Measurements from ENCODE around the gene POU3F1.

Gene POU3F1

DNA sequence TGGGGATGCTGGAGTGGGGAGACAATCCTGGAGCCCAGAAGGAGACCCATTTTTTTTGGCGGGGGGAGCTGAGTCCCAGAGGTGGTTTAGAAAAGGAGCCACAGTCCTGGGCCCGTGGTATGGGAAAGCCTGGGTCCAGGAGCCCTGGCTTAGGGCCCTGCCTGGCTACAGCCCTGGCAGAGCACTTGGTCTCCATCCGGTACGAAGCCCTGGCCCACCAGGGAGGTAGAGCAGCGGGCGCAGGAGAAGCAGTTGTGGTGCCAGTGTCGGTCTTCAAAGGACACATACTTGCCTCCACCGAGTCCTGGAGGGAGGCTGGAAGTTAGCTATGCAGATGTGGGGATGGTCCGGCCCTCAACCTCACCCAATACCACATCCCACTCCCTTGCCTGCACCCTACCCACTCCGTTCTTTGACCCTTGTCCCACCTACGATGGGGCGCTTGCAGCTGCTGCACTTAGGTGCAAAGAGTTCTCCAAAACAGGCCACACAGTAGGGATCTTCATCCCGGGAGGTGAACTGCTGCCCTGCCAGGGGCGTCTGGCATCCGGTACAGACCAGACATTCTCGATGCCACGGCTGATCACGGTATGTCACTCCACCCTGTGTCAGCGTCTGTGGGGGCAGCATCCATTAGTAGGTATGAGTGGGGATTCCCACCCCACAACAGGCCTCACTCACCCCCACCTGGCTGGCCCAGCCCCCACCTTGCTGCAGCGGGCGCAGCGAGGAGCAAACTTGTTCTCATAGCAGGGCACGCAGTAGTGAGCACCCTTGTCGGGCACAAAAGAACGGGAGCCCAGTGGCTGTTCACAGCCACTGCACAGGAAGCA is 49.1 kb downstream of the POU3F1 start:
- in situ Hi-C loops (cut with HindIII; ENCODE audit: low sequenced_read_pairs) = no loop called here
- H3K4me3 ChIP-seq (ENCODE audit: low read depth, low read length) = no peak overlapping the region
- TF ChIP-seq, protein P1, sequence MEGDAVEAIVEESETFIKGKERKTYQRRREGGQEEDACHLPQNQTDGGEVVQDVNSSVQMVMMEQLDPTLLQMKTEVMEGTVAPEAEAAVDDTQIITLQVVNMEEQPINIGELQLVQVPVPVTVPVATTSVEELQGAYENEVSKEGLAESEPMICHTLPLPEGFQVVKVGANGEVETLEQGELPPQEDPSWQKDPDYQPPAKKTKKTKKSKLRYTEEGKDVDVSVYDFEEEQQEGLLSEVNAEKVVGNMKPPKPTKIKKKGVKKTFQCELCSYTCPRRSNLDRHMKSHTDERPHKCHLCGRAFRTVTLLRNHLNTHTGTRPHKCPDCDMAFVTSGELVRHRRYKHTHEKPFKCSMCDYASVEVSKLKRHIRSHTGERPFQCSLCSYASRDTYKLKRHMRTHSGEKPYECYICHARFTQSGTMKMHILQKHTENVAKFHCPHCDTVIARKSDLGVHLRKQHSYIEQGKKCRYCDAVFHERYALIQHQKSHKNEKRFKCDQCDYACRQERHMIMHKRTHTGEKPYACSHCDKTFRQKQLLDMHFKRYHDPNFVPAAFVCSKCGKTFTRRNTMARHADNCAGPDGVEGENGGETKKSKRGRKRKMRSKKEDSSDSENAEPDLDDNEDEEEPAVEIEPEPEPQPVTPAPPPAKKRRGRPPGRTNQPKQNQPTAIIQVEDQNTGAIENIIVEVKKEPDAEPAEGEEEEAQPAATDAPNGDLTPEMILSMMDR (IDR thresholded peaks at IDR 0.05; ENCODE audit: low read depth, low read length, missing control alignments) = no peak
- DNase-seq (ENCODE audit: low read depth) = no peak

DNA sequence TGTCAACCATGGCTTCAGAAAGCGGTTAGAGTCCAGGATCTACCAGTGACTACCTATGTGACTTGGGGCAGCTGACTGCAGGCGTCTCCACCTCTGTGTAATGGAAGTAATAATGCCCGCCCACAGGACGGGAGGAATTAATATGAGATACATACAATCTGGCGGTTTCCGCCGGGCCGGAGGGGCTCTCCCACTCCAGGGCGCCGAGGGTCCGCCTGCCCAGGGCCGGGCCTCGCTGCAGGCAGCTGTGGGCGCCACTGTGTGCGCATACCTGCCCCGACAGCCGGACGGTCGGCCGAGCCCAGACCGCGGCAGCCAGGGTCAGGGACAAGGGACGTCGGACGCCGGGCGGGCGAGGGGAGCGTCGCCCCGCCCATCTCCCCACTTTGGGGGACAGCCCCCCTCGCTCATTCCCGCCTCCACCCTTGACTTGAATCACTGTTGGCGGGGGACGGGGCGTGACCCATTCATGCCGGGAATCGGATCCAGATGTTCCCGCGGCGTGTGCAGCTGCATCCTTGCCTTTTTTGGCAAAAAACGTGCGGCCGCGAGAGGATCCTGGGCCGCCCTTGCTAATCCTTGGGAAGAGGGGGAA is 50.7 kb downstream of the POU3F1 start:
- H3K4me3 ChIP-seq (ENCODE audit: low read depth, low read length) = peak overlapping the region; percentile 35
- no peak for DNase-seq (ENCODE audit: low read depth)
- in situ Hi-C loops (cut with HindIII; ENCODE audit: low sequenced_read_pairs) = no loop called here
- TF ChIP-seq, protein P1 (IDR thresholded peaks at IDR 0.05; ENCODE audit: low read depth, low read length, missing control alignments) = no peak

DNA sequence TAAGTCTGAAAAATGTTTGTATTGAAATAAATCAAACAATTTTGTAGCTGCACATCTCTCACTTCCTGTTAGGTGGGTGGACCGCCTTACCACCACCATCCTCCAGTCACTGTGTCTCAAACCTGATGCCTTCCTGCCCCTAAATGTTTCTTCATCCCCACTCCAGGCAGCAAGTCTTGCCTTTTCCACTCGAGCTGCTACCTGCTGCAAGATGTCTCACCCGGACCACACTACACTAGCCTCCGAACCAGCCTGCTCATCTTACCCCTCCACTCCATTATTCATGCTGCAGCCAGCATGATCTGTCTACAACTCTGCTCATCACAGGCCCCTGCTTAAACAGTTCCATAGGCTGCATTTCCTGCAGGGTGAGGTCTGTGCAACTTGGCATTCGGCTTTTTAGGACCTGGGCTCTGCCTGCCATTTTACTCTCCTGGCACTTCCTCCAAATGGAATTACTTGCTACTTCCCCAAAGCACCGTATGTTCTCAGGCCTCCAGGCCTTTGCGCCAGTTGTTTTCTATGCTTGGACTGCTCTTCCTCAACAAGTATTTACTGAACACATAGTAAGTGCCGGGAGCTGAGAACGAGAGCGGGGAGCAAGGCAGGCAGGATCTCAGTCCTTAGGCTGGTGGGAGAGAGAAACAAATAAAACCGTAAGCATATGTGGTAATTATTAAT is 51.6 kb downstream of the POU3F1 start:
- TF ChIP-seq, protein P1 (IDR thresholded peaks at IDR 0.05; ENCODE audit: low read depth, low read length, missing control alignments) = no peak
- no peak for DNase-seq (ENCODE audit: low read depth)
- no peak overlapping the region for H3K4me3 ChIP-seq (ENCODE audit: low read depth, low read length)
- in situ Hi-C loops (cut with HindIII; ENCODE audit: low sequenced_read_pairs) = no loop called here
